GM21529 (cell line): ENCODE data around the gene HIKESHI.

Source experiments
- ATAC-seq: cut with Tn5 transposase; IDR thresholded peaks from one replicate; pipeline ENCODE4 v1.9.1; 2021; ENCODE audit not compliant: unreplicated experiment

HIKESHI gene

GRCh38 chr11:86374069-86374468, 72.0 kb downstream of the HIKESHI start:
- ATAC-seq, result no peak

GRCh38 chr11:86374586-86374985, 72.5 kb downstream of the HIKESHI start, which contains the start of gene CCDC81:
TSS of gene CCDC81 (plus strand) at chr11:86374887. CDS start at chr11:86375164, 277 bp downstream.
- no peak for ATAC-seq

GRCh38 chr11:86377972-86378371, 75.9 kb downstream of the HIKESHI start:
- ATAC-seq, result no peak

GRCh38 chr11:86380295-86381059, 78.4 kb downstream of the HIKESHI start:
- no peak for ATAC-seq

- no peak for ATAC-seq
Measured at GRCh38 chr11:86383041-86383955, 81.3 kb downstream of the HIKESHI start.

GRCh38 chr11:86386283-86386682, 84.2 kb downstream of the HIKESHI start:
- ATAC-seq, result no peak

GRCh38 chr11:86386746-86387145, 84.7 kb downstream of the HIKESHI start:
- ATAC-seq, result no peak

- ATAC-seq, result no peak
Measured at GRCh38 chr11:86388198-86388597, 86.2 kb downstream of the HIKESHI start.

GRCh38 chr11:86390487-86390886, 88.4 kb downstream of the HIKESHI start:
- no peak for ATAC-seq

GRCh38 chr11:86395061-86395551, 93.1 kb downstream of the HIKESHI start:
- ATAC-seq, result no peak
